Measurements from ENCODE around the gene HEATR5A. TPM values are rescaled to one million over a fixed set of nuclear protein-coding genes. Genes with fewer than 3 reads are reported as not detected.
"Not testable (repeated sequence)": the region's sequence is repeated elsewhere in the genome, so short reads cannot be mapped to it uniquely, and the experiment has no call there.

The HEATR5A gene
- total RNA-seq, 4 donors from 2014 or later, result 33.8 to 39.9 (median 35.5) TPM

DNA sequence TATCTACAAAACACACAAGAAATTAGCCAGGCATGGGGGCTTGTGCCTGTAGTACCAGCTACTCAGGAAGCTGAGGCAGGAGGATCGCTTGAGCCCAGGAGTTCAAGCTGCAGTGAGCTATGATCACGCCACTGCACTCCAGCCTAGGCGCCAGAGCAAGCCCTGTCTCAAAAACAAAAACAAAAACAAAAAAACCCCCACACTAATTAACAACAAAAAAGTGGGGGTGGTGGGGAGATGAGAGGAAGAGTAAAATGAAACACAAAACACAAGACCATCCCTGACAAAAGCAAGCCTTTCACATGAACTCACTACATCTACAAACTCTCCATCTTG is 158.9 kb downstream of the HEATR5A start:
- Histone ChIP-seq H3K27ac (peak overlapping the region; percentile 90 to 94 (median 90)), H3K27me3 (no peaks in the 10 kb centered on the region)
- ATAC-seq, result no peak

DNA sequence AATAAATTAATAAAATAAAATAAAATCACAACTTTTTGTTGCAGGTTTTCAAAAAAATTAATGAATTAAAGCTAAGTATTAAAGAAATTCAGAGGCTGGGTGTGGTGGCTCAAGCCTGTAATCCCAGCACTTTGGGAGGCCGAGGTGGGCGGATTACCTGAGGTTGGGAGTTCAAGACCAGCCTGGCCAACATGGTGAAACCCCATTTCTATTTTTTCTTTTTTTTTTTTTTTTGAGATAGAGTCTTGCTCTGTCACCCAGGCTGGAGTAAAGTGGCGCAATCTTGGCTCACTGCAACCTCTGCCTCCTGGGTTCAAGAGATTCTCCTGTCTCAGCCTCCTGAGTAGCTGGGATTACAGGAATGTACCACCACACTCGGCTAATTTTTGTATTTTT is 161.3 kb downstream of the HEATR5A start:
- H3K4me3 ChIP-seq, H3K36me3 ChIP-seq, H3K27ac ChIP-seq, ATAC-seq, H3K27me3 ChIP-seq, H3K9me3 ChIP-seq: not testable (repeated sequence)
- peaks cover 6 to 32% (median 23%) of the 10 kb centered on the region in 3 donors for H3K4me1 ChIP-seq
- WGBS, 2 donors (ENCODE audit: low coverage in 1 of 2), result 96 to 100% methylated on average over 3 of the region's 4 CpGs

More for the DNA sequence above, 158.9 kb downstream of the HEATR5A start:
- WGBS, 2 donors (ENCODE audit: low coverage in 1 of 2), result 100% methylated on average over 2 of the region's 3 CpGs; no CpG with 5 or more reads in 1 of the 2 donors
- TF ChIP-seq EP300 (IDR thresholded peaks at IDR 0.05) (no peak), CTCF (IDR thresholded peaks at IDR 0.05) (no peak), POLR2A (IDR thresholded peaks at IDR 0.05) (no peak), POLR2AphosphoS5 (IDR thresholded peaks at IDR 0.05) (no peak)
- no peaks in the 10 kb centered on the region for H3K9me3 ChIP-seq
- H3K4me3 ChIP-seq, result no peak overlapping the region
- H3K4me1 ChIP-seq, result peaks cover 6 to 53% (median 27%) of the 10 kb centered on the region in 3 donors
- no peaks in the 10 kb centered on the region for H3K36me3 ChIP-seq

DNA sequence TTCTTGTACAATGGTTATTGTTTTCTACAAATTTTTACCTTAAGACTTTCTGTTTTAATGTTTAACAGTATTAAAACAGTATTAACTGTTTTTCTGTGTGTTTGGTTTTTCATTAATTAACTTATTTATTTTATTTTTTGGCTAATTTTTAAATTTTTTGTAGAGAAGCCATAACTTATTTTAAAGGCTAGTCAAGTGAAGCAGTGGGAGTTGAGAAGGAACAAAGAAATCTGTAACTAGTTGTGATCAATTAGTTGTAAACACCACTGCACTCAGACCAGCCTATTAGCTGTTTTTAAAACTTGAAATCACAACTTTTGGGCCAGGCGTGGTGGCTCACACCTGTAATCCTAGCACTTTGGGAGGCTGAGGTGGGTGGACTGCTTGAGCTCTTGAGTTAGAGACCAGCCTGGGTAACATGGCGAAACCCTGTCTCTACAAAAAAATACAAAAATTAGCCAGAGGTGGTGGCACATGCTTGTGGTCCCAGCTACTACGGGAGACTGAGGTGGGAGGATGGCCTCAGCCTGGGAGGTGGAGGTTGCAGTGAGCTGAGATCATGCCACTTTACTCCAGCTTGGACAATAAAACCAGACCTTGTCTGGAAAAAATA is 161.8 kb downstream of the HEATR5A start:
- H3K36me3 ChIP-seq, result no peaks in the 10 kb centered on the region
- 93% methylated on average over 3 of the region's 3 CpGs; no CpG with 5 or more reads in 1 of the 2 donors for WGBS, 2 donors (ENCODE audit: low coverage in 1 of 2)
- peaks cover 6 to 27% (median 20%) of the 10 kb centered on the region in 3 donors for H3K4me1 ChIP-seq
- no peak for ATAC-seq
- no peaks in the 10 kb centered on the region for H3K9me3 ChIP-seq
- no peak for TF ChIP-seq POLR2AphosphoS5 (IDR thresholded peaks at IDR 0.05)
- TF ChIP-seq CTCF (IDR thresholded peaks at IDR 0.05), result no peak
- TF ChIP-seq EP300 (IDR thresholded peaks at IDR 0.05), result no peak
- no peak for TF ChIP-seq POLR2A (IDR thresholded peaks at IDR 0.05)
- no peak overlapping the region for H3K4me3 ChIP-seq
- no peaks in the 10 kb centered on the region for H3K27me3 ChIP-seq
- H3K27ac ChIP-seq, result no peak overlapping the region

DNA sequence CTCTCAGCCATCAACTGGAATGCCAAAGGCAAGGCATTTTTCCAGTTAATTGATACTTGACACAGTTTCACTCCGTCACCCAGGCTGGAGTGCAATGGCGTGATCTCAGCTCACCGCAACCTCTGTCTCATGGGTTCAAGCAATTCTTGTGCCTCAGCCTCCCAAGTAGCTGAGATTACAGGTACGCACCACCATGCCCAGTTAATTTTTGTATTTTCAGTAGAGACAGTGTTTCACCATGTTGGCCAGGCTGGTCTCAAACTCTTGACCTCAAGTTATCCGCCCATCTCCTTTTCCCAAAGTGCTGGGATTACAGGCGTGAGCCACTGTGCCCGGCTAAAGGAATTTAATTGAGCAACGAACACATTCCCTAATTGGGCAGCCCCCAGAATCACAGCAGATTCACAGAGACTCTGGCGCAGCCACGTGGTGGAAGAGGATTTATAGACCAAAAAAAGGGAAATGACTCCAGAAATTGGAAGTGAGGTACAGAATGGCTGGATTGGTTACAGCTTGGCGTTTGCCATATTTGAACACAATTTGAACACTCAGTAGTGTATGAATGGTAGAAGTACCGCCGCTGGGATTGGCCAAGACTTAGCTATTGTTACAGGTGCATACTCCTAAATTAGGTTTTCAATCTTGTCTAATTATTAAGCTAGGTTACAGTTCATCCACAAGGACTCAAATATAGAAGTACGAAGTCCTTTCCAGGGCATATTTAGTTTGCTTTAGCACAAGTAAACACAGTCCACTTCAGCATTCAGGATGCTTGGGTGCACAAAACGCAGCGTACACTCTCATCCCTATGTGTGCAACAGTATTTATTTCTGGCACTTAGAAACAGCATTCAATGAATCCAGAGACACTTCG is 162.6 kb downstream of the HEATR5A start:
- not testable (repeated sequence) for H3K27me3 ChIP-seq, ATAC-seq, H3K36me3 ChIP-seq, H3K27ac ChIP-seq, H3K9me3 ChIP-seq, H3K4me3 ChIP-seq
- peaks cover 6 to 21% (median 15%) of the 10 kb centered on the region in 3 donors for H3K4me1 ChIP-seq
- 93% methylated on average over 10 to 13 of the region's 17 CpGs for WGBS, 2 donors (ENCODE audit: low coverage in 1 of 2)

DNA sequence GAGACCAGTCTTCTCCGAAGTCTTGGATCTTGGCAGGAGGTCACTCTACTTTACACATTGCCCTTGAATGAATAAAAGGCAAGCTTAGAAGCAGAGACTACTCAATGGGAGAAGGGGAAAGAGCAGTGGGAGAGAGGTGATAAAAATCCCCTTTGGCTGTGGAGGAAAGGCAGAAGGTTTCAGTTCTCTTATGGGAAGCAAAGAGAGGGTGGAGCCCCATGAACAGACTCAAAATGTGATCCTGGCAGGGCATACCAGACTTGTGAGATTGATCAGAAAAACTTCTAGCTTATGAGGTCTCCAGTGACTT is 163.2 kb downstream of the HEATR5A start:
- Histone ChIP-seq H3K27ac (no peak overlapping the region), H3K27me3 (no peaks in the 10 kb centered on the region), H3K4me1 (peaks cover 6 to 15% (median 9%) of the 10 kb centered on the region in 3 donors), H3K9me3 (no peaks in the 10 kb centered on the region), H3K4me3 (no peak overlapping the region), H3K36me3 (no peaks in the 10 kb centered on the region)
- no peak for ATAC-seq
- 63 to 100% methylated on average over 1 of the region's 1 CpG for WGBS, 2 donors (ENCODE audit: low coverage in 1 of 2)
- TF ChIP-seq CTCF (IDR thresholded peaks at IDR 0.05), result no peak
- no peak for TF ChIP-seq EP300 (IDR thresholded peaks at IDR 0.05)
- no peak for TF ChIP-seq POLR2AphosphoS5 (IDR thresholded peaks at IDR 0.05)
- no peak for TF ChIP-seq POLR2A (IDR thresholded peaks at IDR 0.05)

All from gastroesophageal sphincter (tissue), 4 donors.